Endothelial cell of umbilical vein (primary cell): ENCODE results near the gene GTPBP2. TPM values are rescaled to one million over a fixed set of nuclear protein-coding genes. Genes with fewer than 3 reads are reported as not detected.

Source experiments
- BruUV-seq: library from RNA; stranded (reverse); fragments of 400-500 nt; replicated peaks from 2 replicates; lab custom pipeline; 2021; lab: Mats Ljungman, UMichigan
- CTCF ChIA-PET: fragments of 300-600, 350-600 bp; sonication (Branson Sonifier 250); formaldehyde crosslinking; loops from one replicate; lab custom pipeline; 2021; ENCODE audit warnings: antibody characterized with exemption, inconsistent platforms; lab: Charles Lee
- POLR2A ChIA-PET: fragments of 300-600, 350-600 bp; sonication (Branson Sonifier 250); formaldehyde crosslinking; loops from one replicate; lab custom pipeline; 2021; ENCODE audit warnings: antibody characterized with exemption, inconsistent platforms; lab: Charles Lee
- DNase-seq: peaks from one replicate; pipeline ENCODE4 v3.0.0-alpha.2; 2011; ENCODE audit warnings: low read depth, low spot score
- FAIRE-seq: peaks from 2 replicates; lab custom pipeline; 2011; peaks lifted over from hg19 to GRCh38; lab: Jason Lieb, UNC
- H2AFZ ChIP-seq: 2 replicates; pipeline ENCODE4 v1.6.0; 2012; ENCODE audit warnings: low read depth, low read length, control low read depth, inconsistent platforms
- H3K27ac ChIP-seq: 2 replicates; pipeline ENCODE4 v1.5.1; 2011; ENCODE audit warnings: low read depth, mild to moderate bottlenecking, control low read depth, low read length, moderate library complexity; ENCODE audit not compliant: insufficient read depth
- H3K27me3 ChIP-seq, 2 experiments: 2 replicates each; pipeline versions ENCODE4 v1.6.0 to v1.6.1; 2011; ENCODE audit warnings: low read length in 2 of 2, mixed read lengths in 1 of 2; ENCODE audit not compliant: control insufficient read depth in 2 of 2, insufficient read depth in 2 of 2
- H3K36me3 ChIP-seq, 2 experiments: 2 replicates in 1 of 2; 3 replicates in 1 of 2; pipeline ENCODE4 v1.5.1; 2011; ENCODE audit warnings: low read length in 2 of 2, mild to moderate bottlenecking in 1 of 2, moderate library complexity in 1 of 2; ENCODE audit not compliant: control insufficient read depth in 2 of 2, insufficient read depth in 2 of 2; ENCODE audit errors: extremely low read depth in 1 of 2
- H3K4me1 ChIP-seq: 3 replicates; pipeline ENCODE4 v1.5.1; 2011; ENCODE audit warnings: mild to moderate bottlenecking, low read length; ENCODE audit not compliant: control insufficient read depth, insufficient read depth; ENCODE audit errors: extremely low read depth
- H3K4me2 ChIP-seq: 2 replicates; pipeline ENCODE4 v1.6.1; 2011; ENCODE audit warnings: low read length, control low read depth, mixed read lengths; ENCODE audit not compliant: insufficient read depth
- H3K4me3 ChIP-seq, 3 experiments: fragments of 200-600 bp in 1 of 3; sonication (generic), shearing (Covaris generic) in 1 of 3; replicated peaks in 1 of 3; 2 replicates each; pipeline ENCODE4 v1.5.1; 2011 to 2016; ENCODE audit warnings: control low read depth in 3 of 3, low read length in 3 of 3, mild to moderate bottlenecking in 2 of 3, inconsistent platforms in 1 of 3, low read depth in 1 of 3, moderate library complexity in 1 of 3; ENCODE audit not compliant: insufficient read depth in 1 of 3
- H3K79me2 ChIP-seq: 2 replicates; pipeline ENCODE4 v1.6.0; 2012; ENCODE audit warnings: low read length, inconsistent platforms; ENCODE audit not compliant: control insufficient read depth, insufficient read depth
- H3K9ac ChIP-seq: replicated peaks from 2 replicates; pipeline ENCODE3; 2011; ENCODE audit warnings: low read length, control low read depth; ENCODE audit not compliant: insufficient read depth; ENCODE audit errors: extremely low read depth
- H3K9me1 ChIP-seq: replicated peaks from 3 replicates; pipeline ENCODE4 v1.6.0; 2011; ENCODE audit warnings: mild to moderate bottlenecking, low read length; ENCODE audit not compliant: control insufficient read depth, insufficient read depth; ENCODE audit errors: extremely low read depth
- H3K9me3 ChIP-seq: replicated peaks from 2 replicates; pipeline ENCODE4 v1.5.1; 2012; ENCODE audit warnings: low read length, inconsistent platforms; ENCODE audit not compliant: control insufficient read depth, insufficient read depth
- H4K20me1 ChIP-seq: replicated peaks from 2 replicates; pipeline ENCODE3; 2011; ENCODE audit warnings: mild to moderate bottlenecking, low read length; ENCODE audit not compliant: control insufficient read depth, insufficient read depth; ENCODE audit errors: extremely low read depth
- EZH2 ChIP-seq: IDR thresholded peaks from 2 replicates; pipeline ENCODE4 v1.6.1; 2012; ENCODE audit warnings: borderline replicate concordance, low read depth, mild to moderate bottlenecking, moderate library complexity, low read length, inconsistent platforms; ENCODE audit not compliant: severe bottlenecking
- FOS ChIP-seq: IDR thresholded peaks from 2 replicates; pipeline ENCODE4 v1.6.1; 2011; ENCODE audit warnings: mild to moderate bottlenecking, low read length, moderate library complexity, borderline replicate concordance; ENCODE audit not compliant: insufficient read depth
- GATA2 ChIP-seq: IDR thresholded peaks from 2 replicates; pipeline ENCODE4 v1.7.0; 2011; ENCODE audit warnings: low read depth, mild to moderate bottlenecking, moderate library complexity, mixed read lengths, low read length; ENCODE audit not compliant: insufficient read length, insufficient read depth
- JUN ChIP-seq: IDR thresholded peaks from 2 replicates; pipeline ENCODE4 v1.6.1; 2011; ENCODE audit warnings: borderline replicate concordance, low read depth; ENCODE audit not compliant: insufficient read length, insufficient read depth
- MAX ChIP-seq: IDR thresholded peaks from 2 replicates; pipeline ENCODE4 v1.6.1; 2011; ENCODE audit not compliant: insufficient read depth, insufficient read length
- MYC ChIP-seq: IDR thresholded peaks from one replicate; pipeline ENCODE4 v1.6.1; 2011; ENCODE audit warnings: mild to moderate bottlenecking, low read depth, low read length
- POLR2A ChIP-seq: IDR thresholded peaks from 2 replicates; pipeline ENCODE4 v1.6.1; 2012; ENCODE audit warnings: low read depth, mild to moderate bottlenecking, control low read depth, low read length
- POLR2AphosphoS5 ChIP-seq: IDR thresholded peaks from 2 replicates; pipeline ENCODE4 v1.6.1; 2012; ENCODE audit warnings: low read depth, mild to moderate bottlenecking, control low read depth, low read length, moderate library complexity; ENCODE audit not compliant: insufficient read depth
- dilution Hi-C: fragments of 300-500 bp; cut with MboI; formaldehyde crosslinking; loops from one replicate; pipeline ENCODE4 v1.15.0; 2019; ENCODE audit warnings: low sequenced_read_pairs; ENCODE audit not compliant: extremely low pct_ligation_motif_present
- intact Hi-C: fragments of 100-400 bp; cut with micrococcal nuclease; formaldehyde crosslinking; loops from one replicate; pipeline ENCODE4 v1.10.0; 2022
- polyA plus RNA-seq, 4 experiments: library from polyadenylated mRNA; depleted of rRNA in 3 of 4; stranded (reverse) in 3 of 4; unstranded in 1 of 4; fragments of >200 nt; gene quantifications; 2 replicates each; pipeline versions ENCODE4 v1.2.1 to v1.2.3, GENCODE V29; 2011 to 2012; ENCODE audit warnings: missing spikeins in 1 of 4
- total RNA-seq: library from RNA; stranded (reverse); gene quantifications from 2 replicates; pipeline ENCODE4 v1.2.3, GENCODE V29; 2021
- TF ChIP-seq, protein P1 (sequence below), 2 donors: IDR thresholded peaks; 1 replicate in 1 of 2; 2 replicates in 1 of 2; pipeline ENCODE4 v1.5.1; 2011; ENCODE audit warnings: low read length in 2 of 2, mild to moderate bottlenecking in 2 of 2, moderate library complexity in 2 of 2, control low read depth in 1 of 2, inconsistent platforms in 1 of 2, low read depth in 1 of 2; ENCODE audit not compliant: insufficient read depth in 1 of 2; ENCODE audit errors: extremely low read depth in 1 of 2

Gene GTPBP2
- total and polyA plus RNA-seq, 2 donors (not counting 3 experiments of a cell fraction or from before 2014, with no cell fraction given): 87.1 to 112 TPM

DNA sequence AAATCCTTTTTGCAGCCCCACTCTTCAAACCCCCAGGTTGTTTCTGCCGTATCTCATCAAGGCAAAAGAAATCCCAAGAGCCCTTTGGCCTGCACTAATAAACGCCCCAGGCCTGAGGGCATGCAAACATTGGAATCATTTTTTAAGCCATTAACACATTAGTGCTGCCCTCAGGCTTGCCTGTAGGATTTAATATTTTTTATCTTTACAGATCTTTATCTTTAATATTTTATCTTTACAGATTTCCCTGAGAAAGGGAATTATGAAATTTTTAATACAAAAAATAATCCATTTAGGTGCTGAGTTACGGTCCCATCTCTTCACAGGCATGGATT, 14.7 kb downstream of the GTPBP2 start:
- Histone ChIP-seq H3K27me3 (no peaks in the 10 kb centered on the region), H2AFZ (no peak overlapping the region), H3K9me1 (no peaks in the 10 kb centered on the region), H3K4me1 (no peaks in the 10 kb centered on the region), H3K4me3 (no peak overlapping the region), H3K27ac (no peak overlapping the region), H3K4me2 (no peak overlapping the region), H3K9ac (no peak overlapping the region), H4K20me1 (no peaks in the 10 kb centered on the region), H3K9me3 (no peaks in the 10 kb centered on the region), H3K79me2 (no peaks in the 10 kb centered on the region), H3K36me3 (peaks cover 12 to 13% of the 10 kb centered on the region in 2 experiments)
- dilution Hi-C loops (no loop called here), intact Hi-C loops (no loop called here)
- DNase-seq: no peak
- BruUV-seq: no TSS peak
- ChIA-PET POLR2A (no interaction called here), CTCF (interaction anchor here (1.0 to 1.4 kb wide), 2 partner anchors 18 to 159 kb away, joined by 3 to 4 read pairs; no protein-coding TSS in a partner anchor)
- no peak for FAIRE-seq
- TF ChIP-seq FOS (no peak), EZH2 (no peak), POLR2A (no peak), POLR2AphosphoS5 (no peak), GATA2 (no peak), JUN (no peak), MYC (no peak), MAX (no peak)
- TF ChIP-seq, protein P1, sequence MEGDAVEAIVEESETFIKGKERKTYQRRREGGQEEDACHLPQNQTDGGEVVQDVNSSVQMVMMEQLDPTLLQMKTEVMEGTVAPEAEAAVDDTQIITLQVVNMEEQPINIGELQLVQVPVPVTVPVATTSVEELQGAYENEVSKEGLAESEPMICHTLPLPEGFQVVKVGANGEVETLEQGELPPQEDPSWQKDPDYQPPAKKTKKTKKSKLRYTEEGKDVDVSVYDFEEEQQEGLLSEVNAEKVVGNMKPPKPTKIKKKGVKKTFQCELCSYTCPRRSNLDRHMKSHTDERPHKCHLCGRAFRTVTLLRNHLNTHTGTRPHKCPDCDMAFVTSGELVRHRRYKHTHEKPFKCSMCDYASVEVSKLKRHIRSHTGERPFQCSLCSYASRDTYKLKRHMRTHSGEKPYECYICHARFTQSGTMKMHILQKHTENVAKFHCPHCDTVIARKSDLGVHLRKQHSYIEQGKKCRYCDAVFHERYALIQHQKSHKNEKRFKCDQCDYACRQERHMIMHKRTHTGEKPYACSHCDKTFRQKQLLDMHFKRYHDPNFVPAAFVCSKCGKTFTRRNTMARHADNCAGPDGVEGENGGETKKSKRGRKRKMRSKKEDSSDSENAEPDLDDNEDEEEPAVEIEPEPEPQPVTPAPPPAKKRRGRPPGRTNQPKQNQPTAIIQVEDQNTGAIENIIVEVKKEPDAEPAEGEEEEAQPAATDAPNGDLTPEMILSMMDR (IDR thresholded peaks at IDR 0.05; ENCODE audit: extremely low read depth in 1 of 2, insufficient read depth in 1 of 2, low read depth in 1 of 2, low read length in 2 of 2): no peak
